Liver (tissue), 9 donors: ENCODE measurements around the gene CTTNBP2. TPM values are rescaled to one million over a fixed set of nuclear protein-coding genes. Genes with fewer than 3 reads are reported as not detected.

Source experiments
- DNase-seq: peaks from one replicate; pipeline ENCODE4 v3.0.0-alpha.2; 2017; ENCODE audit warnings: low spot score
- H3K27ac ChIP-seq, 2 donors: one replicate each; pipeline ENCODE4 v1.7.0; 2013; ENCODE audit warnings: inconsistent platforms in 2 of 2, low read length in 2 of 2, control low read depth in 1 of 2, low read depth in 1 of 2, mild to moderate bottlenecking in 1 of 2
- H3K27me3 ChIP-seq, 4 donors: one replicate each; pipeline versions ENCODE4 v1.6.1 to v1.7.0; 2013; ENCODE audit warnings: low read length in 3 of 4, inconsistent platforms in 1 of 4, mild to moderate bottlenecking in 1 of 4, moderate library complexity in 1 of 4; ENCODE audit not compliant: control insufficient read depth in 4 of 4, insufficient read depth in 4 of 4
- H3K36me3 ChIP-seq, 4 donors: one replicate each; pipeline versions ENCODE4 v1.6.1 to v1.7.0; 2013; ENCODE audit warnings: low read length in 3 of 4, mild to moderate bottlenecking in 3 of 4, low read depth in 1 of 4, moderate library complexity in 1 of 4; ENCODE audit not compliant: control insufficient read depth in 4 of 4, insufficient read depth in 3 of 4
- H3K4me1 ChIP-seq, 4 donors: one replicate each; pipeline versions ENCODE4 v1.6.1 to v1.7.0; 2013; ENCODE audit warnings: low read length in 3 of 4, mild to moderate bottlenecking in 3 of 4, moderate library complexity in 1 of 4; ENCODE audit not compliant: control insufficient read depth in 4 of 4, insufficient read depth in 4 of 4
- H3K4me3 ChIP-seq, 3 donors: one replicate each; pipeline versions ENCODE4 v1.6.1 to v1.7.0; 2013; ENCODE audit warnings: low read length in 3 of 3, control low read depth in 1 of 3, low read depth in 1 of 3, mild to moderate bottlenecking in 1 of 3
- H3K9ac ChIP-seq, 2 donors: one replicate each; pipeline ENCODE4 v1.7.0; 2013; ENCODE audit warnings: low read length in 2 of 2, mild to moderate bottlenecking in 2 of 2, moderate library complexity in 2 of 2, control low read depth in 1 of 2, low read depth in 1 of 2
- H3K9me3 ChIP-seq, 4 donors: one replicate each; pipeline versions ENCODE4 v1.6.1 to v1.7.0; 2013; ENCODE audit warnings: low read length in 3 of 4; ENCODE audit not compliant: control insufficient read depth in 4 of 4
- EGR1 ChIP-seq, 2 donors: IDR thresholded peaks; 2 replicates each; pipeline ENCODE4 v1.6.1; 2016 to 2018; ENCODE audit warnings: antibody characterized with exemption in 2 of 2, low read depth in 2 of 2
- FOXA1 ChIP-seq: IDR thresholded peaks from 2 replicates; pipeline ENCODE4 v1.6.1; 2016; ENCODE audit warnings: antibody characterized with exemption
- FOXA2 ChIP-seq: IDR thresholded peaks from 2 replicates; pipeline ENCODE4 v1.6.1; 2016; ENCODE audit warnings: antibody characterized with exemption
- GABPA ChIP-seq, 2 donors: IDR thresholded peaks in 1 of 2; conservative IDR thresholded peaks in 1 of 2; 2 replicates each; pipeline ENCODE4 v1.6.1; 2016; ENCODE audit warnings: antibody characterized with exemption in 2 of 2, mild to moderate bottlenecking in 1 of 2, moderate library complexity in 1 of 2
- HNF4A ChIP-seq, 2 donors: conservative IDR thresholded peaks; 2 replicates each; pipeline ENCODE4 v1.6.1; 2016; ENCODE audit warnings: antibody characterized with exemption in 2 of 2, mild to moderate bottlenecking in 2 of 2
- HNF4G ChIP-seq: IDR thresholded peaks from 2 replicates; pipeline ENCODE4 v1.6.1; 2016; ENCODE audit warnings: antibody characterized with exemption
- NR2F2 ChIP-seq: IDR thresholded peaks from 2 replicates; pipeline ENCODE4 v1.6.1; 2016; ENCODE audit warnings: antibody characterized with exemption
- RAD21 ChIP-seq, 2 donors: IDR thresholded peaks; 2 replicates each; pipeline ENCODE4 v1.6.1; 2016; ENCODE audit warnings: antibody characterized with exemption in 2 of 2, mild to moderate bottlenecking in 2 of 2
- RXRA ChIP-seq, 2 donors: IDR thresholded peaks; 2 replicates each; pipeline ENCODE4 v1.6.1; 2017 to 2018; ENCODE audit warnings: antibody characterized with exemption in 2 of 2, mild to moderate bottlenecking in 1 of 2
- SP1 ChIP-seq: IDR thresholded peaks from 2 replicates; pipeline ENCODE4 v1.6.1; 2018; ENCODE audit warnings: antibody characterized with exemption, mild to moderate bottlenecking
- TAF1 ChIP-seq: conservative IDR thresholded peaks from 2 replicates; pipeline ENCODE4 v1.6.1; 2016; ENCODE audit warnings: antibody characterized with exemption, mild to moderate bottlenecking
- YY1 ChIP-seq: IDR thresholded peaks from 2 replicates; pipeline ENCODE4 v1.6.1; 2016; ENCODE audit warnings: antibody characterized with exemption, mild to moderate bottlenecking
- WGBS: extraction: QIAGEN DNeasy Blood & Tissue Kit; methylation state at CpG from one replicate; pipeline ENCODE4 v1.1.7; 2013; 5-methylcytosine and 5-hydroxymethylcytosine counted together
- polyA plus RNA-seq, 2 donors: library from polyadenylated mRNA; stranded (reverse) in 1 of 2; unstranded in 1 of 2; fragments of 200-250 nt in 1 of 2; fragments of >200 nt in 1 of 2; fragmentation: Nextera tagmentation in 1 of 2; extraction: Ambion mirVana in 1 of 2; gene quantifications; one replicate each; pipeline versions ENCODE4 v1.2.1 to v1.2.3, GENCODE V29; 2013 to 2015
- total RNA-seq, 2 donors: library from RNA; depleted of rRNA; stranded (reverse); fragments of >200 nt; gene quantifications; one replicate each; pipeline ENCODE4 v1.2.3, GENCODE V29; 2014
- TF ChIP-seq, protein P1 (sequence below): IDR thresholded peaks from 2 replicates; pipeline ENCODE4 v1.6.1; 2016; ENCODE audit warnings: antibody characterized with exemption
- TF ChIP-seq, protein P2 (sequence below): IDR thresholded peaks from 2 replicates; pipeline ENCODE4 v1.6.1; 2016; ENCODE audit warnings: antibody characterized with exemption
- TF ChIP-seq, protein P3 (sequence below): fragments of 150-350 bp; IDR thresholded peaks from 2 replicates; pipeline ENCODE4 v1.5.1; 2017; ENCODE audit warnings: improper control_type of control experiment, low read depth, low read length; ENCODE audit not compliant: missing input control
- TF ChIP-seq, protein P4 (sequence below): IDR thresholded peaks from 2 replicates; pipeline ENCODE4 v1.6.1; 2016; ENCODE audit warnings: antibody characterized with exemption
- TF ChIP-seq, protein P5 (sequence below): IDR thresholded peaks from 2 replicates; pipeline ENCODE4 v1.6.1; 2016; ENCODE audit warnings: antibody characterized with exemption, mild to moderate bottlenecking
- donor health status: healthy.
- donor health status: healthy.
- donor health status: healthy.
- donor health status: healthy.
- donor health status: healthy.

Gene CTTNBP2
- total and polyA plus RNA-seq, 4 donors: 1.2 to 1.7 (median 1.5) TPM

DNA sequence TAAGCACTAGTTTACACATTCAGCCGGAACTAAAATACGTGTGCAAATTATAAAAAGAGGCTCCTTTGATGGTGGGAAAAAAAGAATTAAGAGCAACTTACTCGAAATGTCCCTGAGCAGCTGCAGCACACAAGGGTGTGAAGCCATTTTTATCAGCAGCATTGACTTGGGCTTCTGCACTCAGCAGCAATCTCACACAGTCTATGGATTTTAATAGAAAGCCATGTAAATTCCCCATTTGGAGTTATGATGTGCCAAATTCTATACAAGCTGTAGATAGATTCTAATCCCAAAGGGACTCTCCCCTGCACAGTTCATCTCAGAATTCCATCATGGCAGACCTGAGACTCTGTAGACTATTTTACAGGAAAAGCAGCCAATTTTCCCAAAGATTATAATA is 90.5 kb downstream of the CTTNBP2 start:
- WGBS: 95% methylated on average over 3 of the region's 3 CpGs
- no peaks in the 10 kb centered on the region for H3K4me1 ChIP-seq

DNA sequence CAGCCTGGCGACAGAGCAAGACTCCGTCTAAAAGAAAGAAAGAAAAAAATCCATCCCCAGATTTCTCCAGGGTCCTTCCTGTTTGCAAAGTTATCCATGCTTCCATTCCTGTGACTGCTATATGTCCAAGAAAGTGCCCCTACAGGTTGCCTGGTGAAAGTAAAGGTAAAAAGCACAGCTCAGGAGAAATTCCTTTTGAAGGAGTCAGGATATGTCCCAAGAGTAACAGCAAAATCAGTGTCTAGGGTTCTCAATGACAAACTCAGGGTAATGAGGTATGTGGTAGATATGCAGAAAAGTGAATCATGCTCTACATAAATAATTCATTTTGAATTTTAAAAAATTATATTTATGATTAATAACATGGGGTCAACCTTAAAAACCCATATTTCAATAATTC is 91.5 kb downstream of the CTTNBP2 start:
- no peak overlapping the region for H3K4me3 ChIP-seq
- H3K4me1 ChIP-seq: no peaks in the 10 kb centered on the region
- H3K9ac ChIP-seq: no peak overlapping the region
- TF ChIP-seq HNF4A (conservative IDR thresholded peaks at IDR 0.05) (no peak), EGR1 (IDR thresholded peaks at IDR 0.05; ENCODE audit: low read depth in 2 of 2) (no peak)
- 97% methylated on average over 2 of the region's 2 CpGs for WGBS
- H3K36me3 ChIP-seq: no peaks in the 10 kb centered on the region
- H3K9me3 ChIP-seq: no peaks in the 10 kb centered on the region
- H3K27ac ChIP-seq: no peak overlapping the region
- DNase-seq: no peak
- H3K27me3 ChIP-seq: no peaks in the 10 kb centered on the region

More for the DNA sequence above, 90.5 kb downstream of the CTTNBP2 start:
- no peak overlapping the region for H3K4me3 ChIP-seq
- H3K9me3 ChIP-seq: no peaks in the 10 kb centered on the region
- TF ChIP-seq RAD21 (IDR thresholded peaks at IDR 0.05) (no peak), EGR1 (IDR thresholded peaks at IDR 0.05; ENCODE audit: low read depth in 2 of 2) (no peak), FOXA2 (no peak), NR2F2 (no peak), GABPA (IDR thresholded peaks at IDR 0.05 in 1 of 2, conservative IDR thresholded peaks at IDR 0.05 in 1 of 2) (no peak), HNF4A (conservative IDR thresholded peaks at IDR 0.05) (no peak), RXRA (IDR thresholded peaks at IDR 0.05) (no peak), FOXA1 (no peak), SP1 (no peak), HNF4G (no peak), TAF1 (no peak), YY1 (no peak)
- TF ChIP-seq, protein P1, sequence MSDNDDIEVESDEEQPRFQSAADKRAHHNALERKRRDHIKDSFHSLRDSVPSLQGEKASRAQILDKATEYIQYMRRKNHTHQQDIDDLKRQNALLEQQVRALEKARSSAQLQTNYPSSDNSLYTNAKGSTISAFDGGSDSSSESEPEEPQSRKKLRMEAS: no peak
- TF ChIP-seq, protein P2, sequence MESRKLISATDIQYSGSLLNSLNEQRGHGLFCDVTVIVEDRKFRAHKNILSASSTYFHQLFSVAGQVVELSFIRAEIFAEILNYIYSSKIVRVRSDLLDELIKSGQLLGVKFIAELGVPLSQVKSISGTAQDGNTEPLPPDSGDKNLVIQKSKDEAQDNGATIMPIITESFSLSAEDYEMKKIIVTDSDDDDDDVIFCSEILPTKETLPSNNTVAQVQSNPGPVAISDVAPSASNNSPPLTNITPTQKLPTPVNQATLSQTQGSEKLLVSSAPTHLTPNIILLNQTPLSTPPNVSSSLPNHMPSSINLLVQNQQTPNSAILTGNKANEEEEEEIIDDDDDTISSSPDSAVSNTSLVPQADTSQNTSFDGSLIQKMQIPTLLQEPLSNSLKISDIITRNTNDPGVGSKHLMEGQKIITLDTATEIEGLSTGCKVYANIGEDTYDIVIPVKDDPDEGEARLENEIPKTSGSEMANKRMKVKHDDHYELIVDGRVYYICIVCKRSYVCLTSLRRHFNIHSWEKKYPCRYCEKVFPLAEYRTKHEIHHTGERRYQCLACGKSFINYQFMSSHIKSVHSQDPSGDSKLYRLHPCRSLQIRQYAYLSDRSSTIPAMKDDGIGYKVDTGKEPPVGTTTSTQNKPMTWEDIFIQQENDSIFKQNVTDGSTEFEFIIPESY: no peak
- TF ChIP-seq, protein P3, sequence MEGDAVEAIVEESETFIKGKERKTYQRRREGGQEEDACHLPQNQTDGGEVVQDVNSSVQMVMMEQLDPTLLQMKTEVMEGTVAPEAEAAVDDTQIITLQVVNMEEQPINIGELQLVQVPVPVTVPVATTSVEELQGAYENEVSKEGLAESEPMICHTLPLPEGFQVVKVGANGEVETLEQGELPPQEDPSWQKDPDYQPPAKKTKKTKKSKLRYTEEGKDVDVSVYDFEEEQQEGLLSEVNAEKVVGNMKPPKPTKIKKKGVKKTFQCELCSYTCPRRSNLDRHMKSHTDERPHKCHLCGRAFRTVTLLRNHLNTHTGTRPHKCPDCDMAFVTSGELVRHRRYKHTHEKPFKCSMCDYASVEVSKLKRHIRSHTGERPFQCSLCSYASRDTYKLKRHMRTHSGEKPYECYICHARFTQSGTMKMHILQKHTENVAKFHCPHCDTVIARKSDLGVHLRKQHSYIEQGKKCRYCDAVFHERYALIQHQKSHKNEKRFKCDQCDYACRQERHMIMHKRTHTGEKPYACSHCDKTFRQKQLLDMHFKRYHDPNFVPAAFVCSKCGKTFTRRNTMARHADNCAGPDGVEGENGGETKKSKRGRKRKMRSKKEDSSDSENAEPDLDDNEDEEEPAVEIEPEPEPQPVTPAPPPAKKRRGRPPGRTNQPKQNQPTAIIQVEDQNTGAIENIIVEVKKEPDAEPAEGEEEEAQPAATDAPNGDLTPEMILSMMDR: no peak
- TF ChIP-seq, protein P4, sequence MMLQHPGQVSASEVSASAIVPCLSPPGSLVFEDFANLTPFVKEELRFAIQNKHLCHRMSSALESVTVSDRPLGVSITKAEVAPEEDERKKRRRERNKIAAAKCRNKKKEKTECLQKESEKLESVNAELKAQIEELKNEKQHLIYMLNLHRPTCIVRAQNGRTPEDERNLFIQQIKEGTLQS: no peak
- TF ChIP-seq, protein P5, sequence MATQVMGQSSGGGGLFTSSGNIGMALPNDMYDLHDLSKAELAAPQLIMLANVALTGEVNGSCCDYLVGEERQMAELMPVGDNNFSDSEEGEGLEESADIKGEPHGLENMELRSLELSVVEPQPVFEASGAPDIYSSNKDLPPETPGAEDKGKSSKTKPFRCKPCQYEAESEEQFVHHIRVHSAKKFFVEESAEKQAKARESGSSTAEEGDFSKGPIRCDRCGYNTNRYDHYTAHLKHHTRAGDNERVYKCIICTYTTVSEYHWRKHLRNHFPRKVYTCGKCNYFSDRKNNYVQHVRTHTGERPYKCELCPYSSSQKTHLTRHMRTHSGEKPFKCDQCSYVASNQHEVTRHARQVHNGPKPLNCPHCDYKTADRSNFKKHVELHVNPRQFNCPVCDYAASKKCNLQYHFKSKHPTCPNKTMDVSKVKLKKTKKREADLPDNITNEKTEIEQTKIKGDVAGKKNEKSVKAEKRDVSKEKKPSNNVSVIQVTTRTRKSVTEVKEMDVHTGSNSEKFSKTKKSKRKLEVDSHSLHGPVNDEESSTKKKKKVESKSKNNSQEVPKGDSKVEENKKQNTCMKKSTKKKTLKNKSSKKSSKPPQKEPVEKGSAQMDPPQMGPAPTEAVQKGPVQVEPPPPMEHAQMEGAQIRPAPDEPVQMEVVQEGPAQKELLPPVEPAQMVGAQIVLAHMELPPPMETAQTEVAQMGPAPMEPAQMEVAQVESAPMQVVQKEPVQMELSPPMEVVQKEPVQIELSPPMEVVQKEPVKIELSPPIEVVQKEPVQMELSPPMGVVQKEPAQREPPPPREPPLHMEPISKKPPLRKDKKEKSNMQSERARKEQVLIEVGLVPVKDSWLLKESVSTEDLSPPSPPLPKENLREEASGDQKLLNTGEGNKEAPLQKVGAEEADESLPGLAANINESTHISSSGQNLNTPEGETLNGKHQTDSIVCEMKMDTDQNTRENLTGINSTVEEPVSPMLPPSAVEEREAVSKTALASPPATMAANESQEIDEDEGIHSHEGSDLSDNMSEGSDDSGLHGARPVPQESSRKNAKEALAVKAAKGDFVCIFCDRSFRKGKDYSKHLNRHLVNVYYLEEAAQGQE: no peak
- no peak for DNase-seq
- no peak overlapping the region for H3K9ac ChIP-seq
- no peak overlapping the region for H3K27ac ChIP-seq
- no peaks in the 10 kb centered on the region for H3K36me3 ChIP-seq
- H3K27me3 ChIP-seq: no peaks in the 10 kb centered on the region
